ENCODE measurements around the gene CTTNBP2.

DNA sequence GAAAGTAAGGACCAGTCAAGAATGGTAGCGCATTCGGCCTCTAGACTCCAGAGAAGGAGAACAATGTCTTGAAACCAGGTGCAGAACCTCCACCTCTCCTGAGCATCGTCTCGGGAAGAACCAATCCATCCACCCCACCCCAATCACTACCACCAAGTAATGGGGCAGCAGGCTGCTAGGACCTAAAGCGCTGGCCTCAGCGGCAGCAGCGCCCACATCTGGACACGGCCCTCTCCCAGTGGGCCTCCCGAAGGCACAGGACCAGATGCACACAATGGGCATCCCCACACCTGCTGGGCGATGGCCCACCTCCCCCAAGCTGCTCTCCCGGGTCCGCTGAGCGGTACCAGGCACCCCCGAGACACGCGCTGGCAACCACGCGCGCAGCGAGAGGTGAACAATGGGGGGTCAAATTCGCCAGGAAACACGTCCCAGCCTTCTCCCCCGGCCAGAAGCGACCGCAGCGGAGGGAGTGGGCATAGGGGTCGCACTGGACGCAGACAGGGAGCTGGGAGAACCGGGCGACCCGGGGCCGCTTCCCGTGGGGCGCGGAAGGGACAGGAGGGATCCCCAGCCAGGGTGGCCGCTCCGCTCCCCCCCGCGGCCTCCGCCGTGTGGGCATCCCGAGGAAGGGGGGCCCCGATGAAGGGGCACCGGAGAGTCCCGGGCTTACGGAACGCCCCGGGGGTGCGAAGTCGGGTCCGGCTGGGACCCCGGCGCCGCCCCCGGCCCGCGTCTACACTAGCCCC is 506 bp downstream of the CTTNBP2 start:
- TF ChIP-seq, protein P1, sequence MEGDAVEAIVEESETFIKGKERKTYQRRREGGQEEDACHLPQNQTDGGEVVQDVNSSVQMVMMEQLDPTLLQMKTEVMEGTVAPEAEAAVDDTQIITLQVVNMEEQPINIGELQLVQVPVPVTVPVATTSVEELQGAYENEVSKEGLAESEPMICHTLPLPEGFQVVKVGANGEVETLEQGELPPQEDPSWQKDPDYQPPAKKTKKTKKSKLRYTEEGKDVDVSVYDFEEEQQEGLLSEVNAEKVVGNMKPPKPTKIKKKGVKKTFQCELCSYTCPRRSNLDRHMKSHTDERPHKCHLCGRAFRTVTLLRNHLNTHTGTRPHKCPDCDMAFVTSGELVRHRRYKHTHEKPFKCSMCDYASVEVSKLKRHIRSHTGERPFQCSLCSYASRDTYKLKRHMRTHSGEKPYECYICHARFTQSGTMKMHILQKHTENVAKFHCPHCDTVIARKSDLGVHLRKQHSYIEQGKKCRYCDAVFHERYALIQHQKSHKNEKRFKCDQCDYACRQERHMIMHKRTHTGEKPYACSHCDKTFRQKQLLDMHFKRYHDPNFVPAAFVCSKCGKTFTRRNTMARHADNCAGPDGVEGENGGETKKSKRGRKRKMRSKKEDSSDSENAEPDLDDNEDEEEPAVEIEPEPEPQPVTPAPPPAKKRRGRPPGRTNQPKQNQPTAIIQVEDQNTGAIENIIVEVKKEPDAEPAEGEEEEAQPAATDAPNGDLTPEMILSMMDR (IDR thresholded peaks at IDR 0.05) = no peak
- TF ChIP-seq POLR2A (IDR thresholded peaks at IDR 0.05) = no peak
